ENCODE measurements around the gene RAMP1.
"Not testable (repeated sequence)": the region's sequence is repeated elsewhere in the genome, so short reads cannot be mapped to it uniquely, and the experiment has no call there.

The RAMP1 gene

GRCh38 chr2:237863689-237864443, 4.4 kb downstream of the RAMP1 start:
- DNase-seq, result no peak

- DNase-seq, result no peak
These were observed 5.1 kb downstream of the RAMP1 start for GRCh38 chr2:237864444-237864931.

- no peak for DNase-seq
These were observed 5.7 kb downstream of the RAMP1 start for GRCh38 chr2:237864940-237865622.

- no peak for DNase-seq
These were observed 6.2 kb downstream of the RAMP1 start for GRCh38 chr2:237865623-237866041.

GRCh38 chr2:237866101-237866621, 6.7 kb downstream of the RAMP1 start:
- no peak for DNase-seq

- DNase-seq, result no peak
These were observed 8.0 kb downstream of the RAMP1 start for GRCh38 chr2:237867465-237867864.

- not testable (repeated sequence) for DNase-seq
These were observed 8.7 kb downstream of the RAMP1 start for GRCh38 chr2:237868074-237868473.

- no peak for DNase-seq
These were observed 9.4 kb downstream of the RAMP1 start for GRCh38 chr2:237868631-237869342.

- no peak for DNase-seq
These were observed 10.1 kb downstream of the RAMP1 start for GRCh38 chr2:237869343-237870102.

- no peak for DNase-seq
These were observed 10.7 kb downstream of the RAMP1 start for GRCh38 chr2:237870126-237870525.

- no peak for DNase-seq
These were observed 11.6 kb downstream of the RAMP1 start for GRCh38 chr2:237870754-237871651.

- DNase-seq, result no peak
These were observed 12.9 kb downstream of the RAMP1 start for GRCh38 chr2:237872178-237872887.

- no peak for DNase-seq
These were observed 14.0 kb downstream of the RAMP1 start for GRCh38 chr2:237873421-237873831.

- DNase-seq, result no peak
These were observed 14.6 kb downstream of the RAMP1 start for GRCh38 chr2:237873897-237874551.

- DNase-seq, result no peak
These were observed 15.2 kb downstream of the RAMP1 start for GRCh38 chr2:237874585-237875161.

- DNase-seq, result no peak
These were observed 16.0 kb downstream of the RAMP1 start for GRCh38 chr2:237875256-237876060.

GRCh38 chr2:237876061-237876526, 16.7 kb downstream of the RAMP1 start:
- DNase-seq, result no peak

GRCh38 chr2:237876532-237876931, 17.1 kb downstream of the RAMP1 start:
- DNase-seq, result no peak

- DNase-seq, result no peak
These were observed 17.6 kb downstream of the RAMP1 start for GRCh38 chr2:237876951-237877491.

Data from DMS 273 treated with DMSO at 0.1 percent for 48 hours (cell line).